Measurements from ENCODE around the gene NOTCH1. TPM values are rescaled to one million over a fixed set of nuclear protein-coding genes. Genes with fewer than 3 reads are reported as not detected.
A peak's percentile ranks its signal among the peaks of the same experiment; 100 is the strongest.

Gene NOTCH1
- total and polyA plus RNA-seq, 2 of the 4 experiments (the other 2 are of a cell fraction): 1.8 to 6.0 TPM

GRCh38 chr9:136551401-136552116 lies 5.7 kb upstream of the NOTCH1 start (continued):
- no peak for TF ChIP-seq RCOR1 (IDR thresholded peaks at IDR 0.05; ENCODE audit: insufficient replicate concordance, low read length)
- TF ChIP-seq BHLHE40 (IDR thresholded peaks at IDR 0.05; ENCODE audit: low read depth, low read length): no peak

GRCh38 chr9:136550439-136551289 lies 4.8 kb upstream of the NOTCH1 start:
- Histone ChIP-seq H3K4ac (ENCODE audit: low read depth, low read length) (peak overlapping the region; percentile 90), H4K20me1 (ENCODE audit: insufficient read depth, low read length) (no peaks in the 10 kb centered on the region), H4K5ac (ENCODE audit: low read depth, low read length) (peak overlapping the region; percentile 84), H3K23ac (ENCODE audit: low read depth, low read length) (peak overlapping the region; percentile 81), H2BK120ac (ENCODE audit: low read depth, low read length) (peak overlapping the region; percentile 97), H3K4me1 (ENCODE audit: control insufficient read depth, insufficient read depth, low read length) (peaks cover 37% of the 10 kb centered on the region), H3K14ac (replicated peaks; ENCODE audit: low read depth, low read length) (peak overlapping the region; percentile 92), H3K9me3 (ENCODE audit: control insufficient read depth, insufficient read depth, low read length) (no peaks in the 10 kb centered on the region), H3K79me1 (ENCODE audit: low read depth in 1 of 2, low read length in 2 of 2) (peaks cover 0 to 13% of the 10 kb centered on the region in 2 experiments; a peak in 2 of 4 replicates), H3K27ac (ENCODE audit: insufficient read depth, low read length) (peak overlapping the region; percentile 66), H3K4me3 (ENCODE audit: insufficient read depth, low read depth, low read length) (no peak overlapping the region), H3K56ac (ENCODE audit: extremely low read depth, insufficient read depth, low read length) (no peak overlapping the region; the same call in 1 of the 2 replicates), H3K18ac (ENCODE audit: low read depth, low read length) (peak overlapping the region; percentile 77), H3K9ac (ENCODE audit: low read depth, low read length) (no peak overlapping the region; the same call in none of the 2 replicates), H4K8ac (ENCODE audit: low read depth in 2 of 2, low read length in 2 of 2) (peak overlapping the region; percentile 84 to 93; a peak in 3 of 4 replicates), H2AK5ac (ENCODE audit: low read depth, low read length) (peak overlapping the region; percentile 98), H2BK15ac (ENCODE audit: low read depth, low read length) (peak overlapping the region; percentile 89; the same call in 1 of the 3 replicates), H3K9me1 (ENCODE audit: insufficient read depth, low read length) (peaks cover 7% of the 10 kb centered on the region), H4K91ac (ENCODE audit: insufficient read depth, low read depth, low read length) (peak overlapping the region; percentile 98), H2BK5ac (ENCODE audit: low read depth, low read length, poor library complexity, severe bottlenecking) (peak overlapping the region; percentile 83), H3K27me3 (ENCODE audit: control insufficient read depth, insufficient read depth, low read length) (no peaks in the 10 kb centered on the region), H3K36me3 (ENCODE audit: control insufficient read depth, insufficient read depth, low read length) (no peaks in the 10 kb centered on the region), H2AFZ (replicated peaks; ENCODE audit: low read length, poor library complexity) (peak overlapping the region; percentile 76), H2AK9ac (replicated peaks; ENCODE audit: low read depth, low read length, poor library complexity) (peak overlapping the region; percentile 100), H2BK20ac (ENCODE audit: low read depth, low read length) (peak overlapping the region; percentile 88), H3K4me2 (ENCODE audit: low read depth, low read length) (no peak overlapping the region)
- no peak for TF ChIP-seq SMC3 (IDR thresholded peaks at IDR 0.05; ENCODE audit: low read depth, low read length)
- TF ChIP-seq ELK1 (IDR thresholded peaks at IDR 0.05; ENCODE audit: borderline replicate concordance, low read depth, low read length): no peak
- no peak for TF ChIP-seq RAD21 (IDR thresholded peaks at IDR 0.05; ENCODE audit: low read length)
- TF ChIP-seq CTCF (conservative IDR thresholded peaks at IDR 0.05; ENCODE audit: low read depth, low read length): no peak
- TF ChIP-seq NFE2L2 (IDR thresholded peaks at IDR 0.05; ENCODE audit: low read depth, low read length): no peak
- no peak for TF ChIP-seq FOS (IDR thresholded peaks at IDR 0.05; ENCODE audit: low read depth, low read length)
- 93% methylated on average over 9 of the region's 13 CpGs; no CpG with 5 or more reads in 1 of the 2 experiments for WGBS, 2 experiments (ENCODE audit: extremely low coverage in 2 of 2, insufficient read length in 1 of 2)
- DNase-seq (no peak), ATAC-seq (ENCODE audit: low read depth) (no peak)
- ChIA-PET POLR2A (ENCODE audit: unreplicated experiment) (no interaction called here), CTCF (interaction anchor here (0.6 kb wide), 1 partner anchor 90 kb away, joined by 3 read pairs; no protein-coding TSS in a partner anchor)
- in situ Hi-C loops (cut with MboI; ENCODE audit: low sequenced_read_pairs) (no loop called here), intact Hi-C loops (cut with micrococcal nuclease) (no loop called here), dilution Hi-C loops (cut with HindIII; ENCODE audit: low sequenced_read_pairs, unreplicated experiment) (no loop called here)
- BruUV-seq (replicated peaks): no TSS peak

All from IMR-90 (cell line).